SK-N-MC (cell line): ENCODE data around the gene ZNF407.

Source experiments
- EZH2 ChIP-seq: fragments of 200-600 bp; sonication (generic); IDR thresholded peaks from one replicate; pipeline ENCODE4 v1.6.1; 2017; ENCODE audit warnings: antibody characterized with exemption
- FOXP2 ChIP-seq: optimal IDR thresholded peaks from 2 replicates; pipeline ENCODE3; 2011; ENCODE audit warnings: mild to moderate bottlenecking, moderate library complexity; ENCODE audit not compliant: insufficient read depth; ENCODE audit errors: extremely low read length, control extremely low read depth
- POLR2AphosphoS5 ChIP-seq: IDR thresholded peaks from 2 replicates; pipeline ENCODE4 v1.6.1; 2012; ENCODE audit warnings: mild to moderate bottlenecking, low read depth, low read length, borderline replicate concordance

DNA sequence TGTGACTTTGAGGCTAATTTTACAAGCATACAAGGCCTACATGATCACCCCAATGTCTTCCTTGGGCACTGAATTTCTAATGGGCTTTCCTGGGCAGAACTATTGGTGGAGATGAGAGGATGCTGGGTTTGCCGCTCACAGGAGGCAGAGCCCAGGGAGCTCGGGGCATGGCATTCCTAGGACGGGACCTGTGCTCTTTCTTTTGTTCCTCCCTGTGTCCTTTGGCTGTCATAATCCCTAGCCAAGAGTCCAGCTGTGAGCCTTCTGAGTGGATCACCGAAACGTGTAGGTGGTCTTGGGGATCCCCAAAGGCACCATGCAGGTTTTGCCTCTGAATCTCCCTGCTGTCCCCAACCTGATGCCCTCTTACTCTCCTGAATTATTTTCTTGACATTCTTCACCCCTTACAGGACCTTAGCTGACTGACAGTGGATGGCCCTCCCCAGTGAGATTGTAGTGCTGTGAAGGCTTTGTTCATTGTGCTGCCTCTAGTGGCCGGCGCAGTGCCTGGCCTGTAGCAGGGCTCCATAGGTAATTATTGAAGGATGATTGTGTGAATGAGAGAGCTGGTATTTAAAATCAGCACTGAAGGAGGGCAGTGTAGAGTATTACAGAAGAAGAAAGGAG is 221.9 kb downstream of the ZNF407 start:
- TF ChIP-seq EZH2, result no peak
- TF ChIP-seq POLR2AphosphoS5, result no peak
- no peak for TF ChIP-seq FOXP2
